ENCODE results near the gene ABL2. TPM values are rescaled to one million over a fixed set of nuclear protein-coding genes. Genes with fewer than 3 reads are reported as not detected.

The ABL2 gene
- total and polyA plus RNA-seq, 9 of the 15 experiments (the other 6 are each of a cell fraction or from before 2014, with no cell fraction given) = 1.4 to 15.0 (median 8.6) TPM

GRCh38 chr1:179252606-179253005 is 23.1 kb upstream of the ABL2 start (continued):
- TF ChIP-seq U2AF1 (optimal IDR thresholded peaks at IDR 0.05; ENCODE audit: low read depth, low read length) (no peak), NFRKB (IDR thresholded peaks at IDR 0.05; ENCODE audit: low read depth) (no peak), ZNF146 (CRISPR knock-in tag; IDR thresholded peaks at IDR 0.05; ENCODE audit: unreplicated experiment) (no peak)

GRCh38 chr1:179251675-179252074 is 22.2 kb upstream of the ABL2 start:
- Histone ChIP-seq H3K79me2 (ENCODE audit: control insufficient read depth, insufficient read depth, low read length) (no peaks in the 10 kb centered on the region), H3K9me3 (replicated peaks; ENCODE audit: control insufficient read depth, insufficient read depth, low read depth, low read length) (no peaks in the 10 kb centered on the region), H4K20me1 (replicated peaks; ENCODE audit: control insufficient read depth, insufficient read depth, low read length) (no peaks in the 10 kb centered on the region), H3K27ac (ENCODE audit: extremely low read depth, low read depth, low read length) (no peak overlapping the region), H3K4me3 (no peak overlapping the region), H3K9ac (ENCODE audit: insufficient read depth in 1 of 2, low read depth in 2 of 2, low read length in 2 of 2) (no peak overlapping the region), H3K36me3 (ENCODE audit: control insufficient read depth, insufficient read depth, low read length) (no peaks in the 10 kb centered on the region), H3K4me2 (ENCODE audit: insufficient read depth, low read length) (no peak overlapping the region), H3K4me1 (replicated peaks in 1 of 2; ENCODE audit: control insufficient read depth in 2 of 2, insufficient read depth in 2 of 2, low read length in 2 of 2) (no peaks in the 10 kb centered on the region; a peak in 1 of 5 replicates), H3K27me3 (ENCODE audit: control insufficient read depth in 2 of 2, insufficient read depth in 2 of 2, low read length in 2 of 2) (no peaks in the 10 kb centered on the region; a peak in 1 of 5 replicates), H2AFZ (ENCODE audit: low read depth, low read length) (no peak overlapping the region), H3K9me1 (ENCODE audit: control insufficient read depth, insufficient read depth, low read length) (no peaks in the 10 kb centered on the region)
- ATAC-seq (peak; percentile 84), DNase-seq (ENCODE audit: extremely low read depth in 1 of 4, low spot score in 3 of 4) (peak in 2 of 4 experiments; percentile 28 to 44), FAIRE-seq (no peak)
- BruUV-seq (replicated peaks) = no TSS peak
- in situ Hi-C loops (cut with MboI) (no loop called here), intact Hi-C loops (cut with micrococcal nuclease) (loop anchor here (1.0 to 10.0 kb wide), 6 partner anchors 41 to 563 kb away; partner anchors contain the start of gene SOAT1)
- CTCF ChIA-PET (ENCODE audit: low intra/inter-chr PET ratio) = interaction anchor here (0.6 to 1.7 kb wide), 5 partner anchors 114 to 348 kb away, joined by 4 to 17 read pairs (median 4); partner anchors contain the start of gene AXDND1
- POLR2A ChIA-PET = interaction anchor here (0.6 kb wide), 2 partner anchors 9 to 18 kb away, joined by 3 read pairs; no protein-coding TSS in a partner anchor
- 0% methylated on average over 1 of the region's 1 CpG for WGBS (ENCODE audit: insufficient coverage, low coverage, missing lambda C conversion rate)
- TF ChIP-seq CBX3 (IDR thresholded peaks at IDR 0.05; ENCODE audit: borderline replicate concordance in 1 of 2, low read length in 2 of 2) (no peak), THAP7 (CRISPR knock-in tag; IDR thresholded peaks at IDR 0.05) (no peak), MEIS2 (IDR thresholded peaks at IDR 0.05; ENCODE audit: partially characterized antibody) (peak; percentile 57), XRCC3 (IDR thresholded peaks at IDR 0.05) (no peak), SMC3 (conservative IDR thresholded peaks at IDR 0.05; ENCODE audit: insufficient read depth, low read depth, low read length) (peak; percentile 48), TFE3 (CRISPR knock-in tag; IDR thresholded peaks at IDR 0.05) (no peak), PBX2 (CRISPR knock-in tag; IDR thresholded peaks at IDR 0.05; ENCODE audit: low read depth) (no peak), PBX2 (tag; conservative IDR thresholded peaks at IDR 0.05; ENCODE audit: low read depth) (peak; percentile 72)
